T-helper 2 cell treated with Interferon-gamma antibody and Interleukin-4, amounts not matched to agents 100 ng/mL and 5 ng/mL, for 36 hours (primary cell): Measurements from ENCODE around the gene METTL22. TPM values are rescaled to one million over a fixed set of nuclear protein-coding genes. Genes with fewer than 3 reads are reported as not detected.

Source experiments
- intact Hi-C: fragments of 100-400 bp; cut with micrococcal nuclease; formaldehyde crosslinking; loops from one replicate; pipeline ENCODE4 v1.15.1; 2023
- total RNA-seq: library from RNA; stranded (reverse); gene quantifications from 2 replicates; pipeline ENCODE4 v1.2.3, GENCODE V29; 2022

Gene METTL22
- total RNA-seq, 1 donor from 2014 or later: 26.9 TPM

- intact Hi-C loops: no loop called here
These were observed 30.0 kb upstream of the METTL22 start for GRCh38 chr16:8591451-8591850.

GRCh38 chr16:8594149-8594666, 27.3 kb upstream of the METTL22 start:
- intact Hi-C loops: no loop called here

- intact Hi-C loops: no loop called here
These were observed 25.7 kb upstream of the METTL22 start for GRCh38 chr16:8595783-8596182.

- intact Hi-C loops: no loop called here
These were observed 24.9 kb upstream of the METTL22 start for GRCh38 chr16:8596581-8596980.

GRCh38 chr16:8600144-8600775, 21.2 kb upstream of the METTL22 start:
- intact Hi-C loops: no loop called here

- intact Hi-C loops: no loop called here
These were observed 15.9 kb upstream of the METTL22 start for GRCh38 chr16:8605554-8605953.

GRCh38 chr16:8607214-8607613, 14.3 kb upstream of the METTL22 start:
- intact Hi-C loops: no loop called here

GRCh38 chr16:8611122-8611521, 10.4 kb upstream of the METTL22 start:
- intact Hi-C loops: no loop called here

GRCh38 chr16:8611886-8612600, 9.5 kb upstream of the METTL22 start:
- intact Hi-C loops: no loop called here

- intact Hi-C loops: no loop called here
These were observed 7.0 kb upstream of the METTL22 start for GRCh38 chr16:8614435-8615029.

- intact Hi-C loops: loop anchor here (2.0 kb wide), 1 partner anchor 57 kb away; no protein-coding TSS in a partner anchor
These were observed 1.7 kb upstream of the METTL22 start for GRCh38 chr16:8619671-8620370.

- intact Hi-C loops: no loop called here
These were observed 963 bp upstream of the METTL22 start for GRCh38 chr16:8620535-8620934.

GRCh38 chr16:8621222-8621571, 301 bp upstream of the METTL22 start:
- intact Hi-C loops: loop anchor here (1.0 kb wide), 2 partner anchors 176 to 248 kb away; partner anchors contain the start of genes CARHSP1, PMM2 and TMEM186

- intact Hi-C loops: loop anchor here (2.0 kb wide), 1 partner anchor 55 kb away; no protein-coding TSS in a partner anchor
These were observed 788 bp downstream of the METTL22 start for GRCh38 chr16:8622315-8622656.

- intact Hi-C loops: loop anchor here (2.0 kb wide), 1 partner anchor 57 kb away; no protein-coding TSS in a partner anchor
These were observed 2.1 kb downstream of the METTL22 start for GRCh38 chr16:8623634-8624033.

GRCh38 chr16:8625491-8626087, 4.1 kb downstream of the METTL22 start:
- intact Hi-C loops: no loop called here

GRCh38 chr16:8626946-8627345, 5.4 kb downstream of the METTL22 start:
- intact Hi-C loops: no loop called here

- intact Hi-C loops: no loop called here
These were observed 6.0 kb downstream of the METTL22 start for GRCh38 chr16:8627456-8627855.

GRCh38 chr16:8628981-8629725, 7.7 kb downstream of the METTL22 start:
- intact Hi-C loops: no loop called here

GRCh38 chr16:8630255-8630953, 8.9 kb downstream of the METTL22 start:
- intact Hi-C loops: no loop called here
